ENCODE measurements around the gene DUS4L. TPM values are rescaled to one million over a fixed set of nuclear protein-coding genes. Genes with fewer than 3 reads are reported as not detected.

DUS4L gene
- total RNA-seq, 1 donor from 2014 or later, result 8.0 TPM

- peak overlapping the region; percentile 73 for H3K4me3 ChIP-seq
- peaks cover 61% of the 10 kb centered on the region for H3K4me1 ChIP-seq
- intact Hi-C loops (cut with micrococcal nuclease), result no loop called here
- peak overlapping the region; percentile 98 for H3K27ac ChIP-seq (replicated peaks)
- TF ChIP-seq, protein P1, sequence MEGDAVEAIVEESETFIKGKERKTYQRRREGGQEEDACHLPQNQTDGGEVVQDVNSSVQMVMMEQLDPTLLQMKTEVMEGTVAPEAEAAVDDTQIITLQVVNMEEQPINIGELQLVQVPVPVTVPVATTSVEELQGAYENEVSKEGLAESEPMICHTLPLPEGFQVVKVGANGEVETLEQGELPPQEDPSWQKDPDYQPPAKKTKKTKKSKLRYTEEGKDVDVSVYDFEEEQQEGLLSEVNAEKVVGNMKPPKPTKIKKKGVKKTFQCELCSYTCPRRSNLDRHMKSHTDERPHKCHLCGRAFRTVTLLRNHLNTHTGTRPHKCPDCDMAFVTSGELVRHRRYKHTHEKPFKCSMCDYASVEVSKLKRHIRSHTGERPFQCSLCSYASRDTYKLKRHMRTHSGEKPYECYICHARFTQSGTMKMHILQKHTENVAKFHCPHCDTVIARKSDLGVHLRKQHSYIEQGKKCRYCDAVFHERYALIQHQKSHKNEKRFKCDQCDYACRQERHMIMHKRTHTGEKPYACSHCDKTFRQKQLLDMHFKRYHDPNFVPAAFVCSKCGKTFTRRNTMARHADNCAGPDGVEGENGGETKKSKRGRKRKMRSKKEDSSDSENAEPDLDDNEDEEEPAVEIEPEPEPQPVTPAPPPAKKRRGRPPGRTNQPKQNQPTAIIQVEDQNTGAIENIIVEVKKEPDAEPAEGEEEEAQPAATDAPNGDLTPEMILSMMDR (IDR thresholded peaks at IDR 0.05; ENCODE audit: borderline replicate concordance), result no peak
- no peaks in the 10 kb centered on the region for H3K9me3 ChIP-seq (replicated peaks)
- no peak for DNase-seq
- peaks cover 28% of the 10 kb centered on the region for H3K36me3 ChIP-seq
- H3K27me3 ChIP-seq (ENCODE audit: low read depth), result no peaks in the 10 kb centered on the region
Observed at GRCh38 chr7:107581387-107582013, 17.7 kb downstream of the DUS4L start.

GRCh38 chr7:107582875-107583274 is 19.1 kb downstream of the DUS4L start:
- Histone ChIP-seq H3K4me3 (peak overlapping the region; percentile 73), H3K4me1 (peaks cover 69% of the 10 kb centered on the region), H3K36me3 (peaks cover 28% of the 10 kb centered on the region), H3K27ac (replicated peaks) (peak overlapping the region; percentile 98), H3K27me3 (ENCODE audit: low read depth) (no peaks in the 10 kb centered on the region), H3K9me3 (replicated peaks) (no peaks in the 10 kb centered on the region)
- intact Hi-C loops (cut with micrococcal nuclease), result no loop called here
- no peak for DNase-seq
- TF ChIP-seq, protein P1 (IDR thresholded peaks at IDR 0.05; ENCODE audit: borderline replicate concordance), result no peak

GRCh38 chr7:107584716-107585115 is 20.9 kb downstream of the DUS4L start:
- intact Hi-C loops (cut with micrococcal nuclease), result no loop called here
- Histone ChIP-seq H3K36me3 (peaks cover 36% of the 10 kb centered on the region), H3K27me3 (ENCODE audit: low read depth) (no peaks in the 10 kb centered on the region), H3K9me3 (replicated peaks) (no peaks in the 10 kb centered on the region), H3K4me1 (peaks cover 60% of the 10 kb centered on the region), H3K27ac (replicated peaks) (no peak overlapping the region), H3K4me3 (no peak overlapping the region)
- TF ChIP-seq, protein P1 (IDR thresholded peaks at IDR 0.05; ENCODE audit: borderline replicate concordance), result no peak
- DNase-seq, result no peak

DNA sequence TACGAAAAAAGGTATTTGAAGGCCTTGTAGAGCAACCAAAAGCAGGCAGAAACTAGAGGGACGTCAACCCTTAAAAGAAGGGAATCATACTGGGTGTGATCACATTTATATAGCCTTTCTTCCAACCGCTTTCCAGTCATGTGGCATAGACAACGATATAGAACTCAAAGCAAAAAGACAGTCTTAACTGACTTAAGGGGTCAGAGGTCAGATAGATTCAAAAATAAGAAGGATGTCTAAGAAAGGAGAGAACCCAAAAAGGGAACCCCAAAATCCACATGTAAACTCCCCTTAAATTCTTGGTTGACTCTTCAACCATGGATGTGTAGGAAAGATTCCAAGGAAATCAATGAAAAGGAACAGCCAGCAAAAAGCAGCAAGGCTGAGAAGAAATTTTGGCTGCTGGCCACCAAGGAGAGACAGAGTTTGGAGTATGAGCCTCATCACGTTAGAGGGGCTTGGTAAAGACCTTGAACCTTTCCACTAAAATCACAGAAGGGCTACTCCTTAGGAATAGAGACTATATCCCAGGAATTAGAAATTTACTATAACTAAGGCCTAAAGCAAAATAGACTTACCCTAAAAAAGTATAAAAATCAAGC is 24.9 kb downstream of the DUS4L start:
- intact Hi-C loops (cut with micrococcal nuclease), result no loop called here
- Histone ChIP-seq H3K9me3 (replicated peaks) (no peaks in the 10 kb centered on the region), H3K27me3 (ENCODE audit: low read depth) (no peaks in the 10 kb centered on the region), H3K4me3 (no peak overlapping the region), H3K27ac (replicated peaks) (no peak overlapping the region), H3K36me3 (peaks cover 36% of the 10 kb centered on the region), H3K4me1 (peaks cover 56% of the 10 kb centered on the region)
- TF ChIP-seq, protein P1 (IDR thresholded peaks at IDR 0.05; ENCODE audit: borderline replicate concordance), result no peak
- no peak for DNase-seq

DNA sequence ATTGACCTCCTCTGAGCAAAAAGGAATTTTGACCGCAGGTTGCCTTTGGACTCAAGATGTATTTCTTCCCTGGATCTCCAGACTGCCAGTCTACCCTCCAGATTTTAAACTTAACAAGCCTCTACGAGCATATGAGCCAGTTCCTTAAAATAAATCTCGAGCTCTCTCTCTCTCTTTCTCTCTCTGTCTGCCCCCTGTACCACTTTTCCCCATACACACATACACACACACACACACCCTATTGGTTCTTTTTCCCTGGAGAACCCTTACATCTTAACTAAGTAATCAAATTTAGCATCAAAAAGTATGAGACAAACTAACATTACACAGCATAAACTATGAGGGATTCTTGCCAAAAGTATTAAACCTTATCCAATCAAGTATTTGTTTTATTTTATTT is 27.6 kb downstream of the DUS4L start:
- no peak for DNase-seq
- Histone ChIP-seq H3K27me3 (ENCODE audit: low read depth) (no peaks in the 10 kb centered on the region), H3K9me3 (replicated peaks) (no peaks in the 10 kb centered on the region), H3K4me1 (peaks cover 54% of the 10 kb centered on the region), H3K36me3 (peaks cover 22% of the 10 kb centered on the region), H3K27ac (replicated peaks) (peak overlapping the region; percentile 51), H3K4me3 (no peak overlapping the region)
- TF ChIP-seq, protein P1 (IDR thresholded peaks at IDR 0.05; ENCODE audit: borderline replicate concordance), result no peak
- intact Hi-C loops (cut with micrococcal nuclease), result no loop called here

Measured in left ventricle myocardium inferior (tissue), 1 donor.